ENCODE results near the gene ZBTB8A.
"Not testable (repeated sequence)": the region's sequence is repeated elsewhere in the genome, so short reads cannot be mapped to it uniquely, and the experiment has no call there.

Gene ZBTB8A

GRCh38 chr1:32622806-32623681 is 83.8 kb downstream of the ZBTB8A start:
- DNase-seq = no peak

DNA sequence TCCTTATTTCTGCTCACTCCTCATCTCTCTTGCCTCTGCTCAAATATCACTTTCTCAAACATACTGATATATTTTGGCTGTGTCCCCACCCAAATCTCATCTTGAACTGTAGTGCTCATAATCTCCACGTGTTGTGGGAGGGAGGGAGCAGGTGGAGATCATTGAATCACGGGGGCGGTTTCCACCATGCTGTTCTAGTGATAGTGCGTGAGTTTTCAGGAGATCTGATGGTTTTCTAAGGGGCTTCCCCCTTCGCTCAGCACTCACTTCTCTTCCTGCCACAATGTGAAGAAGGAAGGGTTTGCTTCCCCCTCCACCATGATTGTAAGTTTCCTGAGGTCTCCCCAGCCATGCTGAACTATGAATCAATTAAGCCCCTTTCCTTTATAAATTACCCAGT is 84.5 kb downstream of the ZBTB8A start:
- DNase-seq = no peak

DNA sequence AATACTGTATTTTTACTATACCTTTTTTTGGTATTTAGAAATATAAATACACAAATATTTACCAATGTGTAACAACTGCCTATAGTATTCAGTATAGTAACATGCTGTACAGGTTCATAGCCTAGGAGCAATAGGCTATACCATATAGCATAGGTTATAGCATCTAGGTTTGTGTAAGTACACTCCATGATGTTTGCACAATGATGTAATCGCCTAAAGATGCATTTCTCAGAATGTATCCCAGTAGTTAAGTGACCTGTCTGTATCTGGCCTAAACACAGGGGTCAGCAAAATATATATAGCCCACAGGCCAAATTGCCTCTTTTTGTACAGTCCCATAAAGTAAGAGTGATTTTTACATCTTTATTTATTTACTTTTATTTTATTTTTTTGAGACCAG is 86.9 kb downstream of the ZBTB8A start:
- DNase-seq = no peak

- no peak for DNase-seq
Measured at GRCh38 chr1:32627596-32628162, 88.5 kb downstream of the ZBTB8A start.

DNA sequence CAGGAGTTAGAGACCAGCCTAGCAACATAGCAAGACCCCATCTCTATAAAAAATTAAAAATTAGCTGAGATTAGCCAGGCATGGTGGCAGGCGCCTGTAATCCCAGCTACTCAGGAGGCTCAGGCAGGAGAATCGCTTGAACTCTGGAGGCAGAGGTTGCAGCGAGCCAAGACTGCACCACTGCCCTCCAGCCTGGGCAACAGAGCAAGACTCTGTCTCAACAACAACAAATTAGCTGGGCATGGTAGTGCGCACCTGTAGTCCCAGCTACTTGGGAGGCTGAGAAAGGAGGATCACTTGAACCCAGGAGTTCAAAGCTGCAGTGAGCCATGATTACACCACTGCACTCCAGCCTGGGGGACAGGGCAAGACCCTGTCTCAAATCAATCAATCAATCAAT is 90.9 kb downstream of the ZBTB8A start:
- DNase-seq = not testable (repeated sequence)

DNA sequence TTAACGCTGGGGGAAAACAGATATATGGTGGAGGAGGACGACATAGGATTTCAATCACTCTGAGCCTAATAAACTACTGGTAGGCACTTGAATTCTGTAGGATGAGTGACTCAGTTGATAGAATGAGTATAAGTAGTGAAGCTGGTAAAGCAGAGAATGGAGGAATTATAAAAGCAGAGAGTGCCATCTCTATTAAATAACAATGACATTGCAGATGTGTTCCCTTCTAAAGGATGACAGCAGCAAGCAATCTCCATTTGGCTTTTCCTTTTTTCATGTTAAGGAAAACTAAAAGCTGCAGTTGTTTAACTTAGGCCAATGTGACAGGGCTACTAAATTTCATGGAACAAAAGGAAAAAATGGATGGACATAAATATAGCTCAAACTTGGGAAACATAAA is 93.6 kb downstream of the ZBTB8A start:
- no peak for DNase-seq

DNA sequence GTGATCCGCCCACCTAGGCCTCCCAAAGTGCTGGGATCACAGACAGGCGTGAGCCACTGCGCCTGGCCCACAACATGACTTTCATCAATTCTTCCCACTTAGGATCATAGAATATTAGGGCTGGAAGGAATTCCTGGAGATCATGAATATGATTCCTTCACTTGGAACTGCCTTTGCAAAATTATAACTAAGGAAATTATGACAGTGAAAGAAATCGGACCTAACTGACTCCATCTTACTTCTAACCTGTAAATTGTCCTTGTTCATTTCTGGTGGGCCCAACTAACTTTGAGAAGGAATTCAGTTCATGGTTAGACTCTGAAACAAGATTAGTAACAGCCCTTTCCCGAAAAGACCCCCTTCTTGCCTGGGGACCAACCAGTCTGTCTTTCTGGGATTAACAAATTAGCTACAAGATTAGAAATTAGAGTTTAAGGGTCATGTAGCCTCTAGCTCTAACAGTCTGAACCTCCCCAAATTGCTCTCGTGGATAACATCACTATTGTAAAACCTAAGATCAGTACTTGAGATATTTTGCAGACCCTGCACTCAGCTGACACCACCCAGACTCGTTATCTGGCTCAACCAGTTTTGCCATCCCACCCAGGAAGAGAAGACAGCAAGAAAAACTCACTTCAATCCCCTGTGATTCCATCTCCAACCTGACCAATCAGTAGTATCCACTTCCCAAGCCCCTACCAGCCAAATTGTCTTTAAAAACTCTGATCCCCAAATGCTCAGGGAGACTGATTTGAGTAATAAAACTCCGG is 96.5 kb downstream of the ZBTB8A start:
- DNase-seq = no peak

GRCh38 chr1:32636914-32637645 is 97.9 kb downstream of the ZBTB8A start:
- DNase-seq = no peak

- no peak for DNase-seq
Measured at GRCh38 chr1:32639489-32640075, 100.4 kb downstream of the ZBTB8A start.

- DNase-seq = not testable (repeated sequence)
Measured at GRCh38 chr1:32642292-32642827, 103.1 kb downstream of the ZBTB8A start.

- no peak for DNase-seq
Measured at GRCh38 chr1:32644426-32644825, 105.2 kb downstream of the ZBTB8A start.

- no peak for DNase-seq
Measured at GRCh38 chr1:32647308-32648134, 108.3 kb downstream of the ZBTB8A start.

- DNase-seq = peak; percentile 94
Measured at GRCh38 chr1:32650248-32650751, 111.1 kb downstream of the ZBTB8A start, which contains the start of gene ZBTB8OS. Gene ZBTB8OS, minus strand, starts transcription at chr1:32650550. Its CDS starts 21 bp downstream, at chr1:32650529.

GRCh38 chr1:32650752-32651460 is 111.7 kb downstream of the ZBTB8A start, which contains the start of gene RBBP4:
Gene RBBP4, plus strand, starts transcription at chr1:32651208. Its CDS starts 99 bp downstream, at chr1:32651307.
- peak; percentile 99 for DNase-seq

- peak; percentile 54 for DNase-seq
Measured at GRCh38 chr1:32651461-32652073, 112.3 kb downstream of the ZBTB8A start.

DNA sequence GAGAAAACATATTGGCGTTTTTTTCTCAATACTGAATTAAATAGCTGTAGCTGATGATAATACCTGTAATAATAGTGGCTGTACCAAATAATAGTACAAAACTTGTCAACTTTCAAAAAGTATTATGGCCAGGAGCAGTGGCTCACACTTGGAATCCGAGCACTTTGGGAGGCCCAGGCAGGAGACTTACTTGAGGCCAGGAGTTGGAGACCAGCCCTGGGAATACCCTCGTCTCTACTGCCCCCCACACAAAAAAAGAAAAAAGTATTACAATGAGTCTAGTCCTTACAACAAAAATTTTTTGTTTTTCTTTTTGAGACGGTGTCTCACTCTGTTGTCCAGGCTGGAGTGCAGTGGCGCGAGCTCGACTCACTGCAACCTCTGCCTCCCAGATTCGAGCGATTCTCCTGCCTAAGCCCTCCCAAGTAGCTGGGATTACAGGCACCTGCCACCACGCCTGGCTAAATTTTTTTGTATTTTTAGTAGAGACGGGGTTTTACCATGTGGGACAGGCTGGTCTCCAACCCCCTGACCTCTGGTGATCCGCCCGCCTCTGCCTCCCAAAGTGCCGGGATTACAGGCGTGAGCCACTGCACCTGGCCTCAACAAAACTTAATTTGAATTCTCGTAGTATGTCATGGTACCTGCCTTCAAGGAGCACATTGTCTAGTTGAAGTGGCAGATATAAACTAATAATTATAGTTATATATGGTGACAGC is 113.2 kb downstream of the ZBTB8A start:
- no peak for DNase-seq
